Hepatocyte (in vitro differentiated cells): ENCODE data around the gene SYT7.

Experiments used
- EZH2 ChIP-seq: fragments of 200-600 bp; sonication (generic); IDR thresholded peaks from 2 replicates; pipeline ENCODE4 v1.6.1; 2016; ENCODE audit warnings: antibody characterized with exemption, mild to moderate bottlenecking, borderline replicate concordance
- EZH2phosphoT487 ChIP-seq: fragments of 200-600 bp; sonication (generic); IDR thresholded peaks from one replicate; pipeline ENCODE4 v1.6.1; 2018; ENCODE audit warnings: antibody characterized with exemption, mild to moderate bottlenecking, low read depth, moderate library complexity; ENCODE audit not compliant: unreplicated experiment, severe bottlenecking
- TF ChIP-seq, protein P1 (sequence below): fragments of 200-600 bp; sonication (generic); IDR thresholded peaks from 2 replicates; pipeline ENCODE4 v1.5.1; 2016; ENCODE audit warnings: antibody characterized with exemption, mild to moderate bottlenecking; ENCODE audit not compliant: poor library complexity

DNA sequence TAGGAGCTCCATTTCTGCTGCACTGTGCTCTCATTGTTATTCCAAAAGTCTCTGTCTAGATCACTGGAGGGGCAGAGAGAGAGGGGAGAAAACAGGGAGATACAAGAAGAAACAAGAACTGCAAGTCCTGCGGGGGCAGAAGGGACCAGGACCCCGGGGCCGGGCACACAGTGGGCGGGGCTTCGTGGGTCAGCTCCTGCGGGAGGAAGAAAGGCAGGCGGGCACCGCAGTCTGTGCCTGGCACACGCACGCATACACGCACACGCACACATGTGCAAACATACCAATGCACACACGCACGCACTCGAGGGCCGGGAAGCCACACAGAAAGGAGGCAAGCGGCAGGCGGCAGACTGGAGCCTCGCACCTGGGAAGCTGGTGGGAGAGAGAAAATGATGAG, 33.6 kb downstream of the SYT7 start:
- TF ChIP-seq, protein P1, sequence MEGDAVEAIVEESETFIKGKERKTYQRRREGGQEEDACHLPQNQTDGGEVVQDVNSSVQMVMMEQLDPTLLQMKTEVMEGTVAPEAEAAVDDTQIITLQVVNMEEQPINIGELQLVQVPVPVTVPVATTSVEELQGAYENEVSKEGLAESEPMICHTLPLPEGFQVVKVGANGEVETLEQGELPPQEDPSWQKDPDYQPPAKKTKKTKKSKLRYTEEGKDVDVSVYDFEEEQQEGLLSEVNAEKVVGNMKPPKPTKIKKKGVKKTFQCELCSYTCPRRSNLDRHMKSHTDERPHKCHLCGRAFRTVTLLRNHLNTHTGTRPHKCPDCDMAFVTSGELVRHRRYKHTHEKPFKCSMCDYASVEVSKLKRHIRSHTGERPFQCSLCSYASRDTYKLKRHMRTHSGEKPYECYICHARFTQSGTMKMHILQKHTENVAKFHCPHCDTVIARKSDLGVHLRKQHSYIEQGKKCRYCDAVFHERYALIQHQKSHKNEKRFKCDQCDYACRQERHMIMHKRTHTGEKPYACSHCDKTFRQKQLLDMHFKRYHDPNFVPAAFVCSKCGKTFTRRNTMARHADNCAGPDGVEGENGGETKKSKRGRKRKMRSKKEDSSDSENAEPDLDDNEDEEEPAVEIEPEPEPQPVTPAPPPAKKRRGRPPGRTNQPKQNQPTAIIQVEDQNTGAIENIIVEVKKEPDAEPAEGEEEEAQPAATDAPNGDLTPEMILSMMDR: no peak
- TF ChIP-seq EZH2: no peak
- no peak for TF ChIP-seq EZH2phosphoT487
